ENCODE measurements around the gene LAMC1. TPM values are rescaled to one million over a fixed set of nuclear protein-coding genes. Genes with fewer than 3 reads are reported as not detected.
"Not testable (repeated sequence)": the region's sequence is repeated elsewhere in the genome, so short reads cannot be mapped to it uniquely, and the experiment has no call there.

The LAMC1 gene
- polyA plus RNA-seq, 2 donors: 7.0 to 17.6 TPM

DNA sequence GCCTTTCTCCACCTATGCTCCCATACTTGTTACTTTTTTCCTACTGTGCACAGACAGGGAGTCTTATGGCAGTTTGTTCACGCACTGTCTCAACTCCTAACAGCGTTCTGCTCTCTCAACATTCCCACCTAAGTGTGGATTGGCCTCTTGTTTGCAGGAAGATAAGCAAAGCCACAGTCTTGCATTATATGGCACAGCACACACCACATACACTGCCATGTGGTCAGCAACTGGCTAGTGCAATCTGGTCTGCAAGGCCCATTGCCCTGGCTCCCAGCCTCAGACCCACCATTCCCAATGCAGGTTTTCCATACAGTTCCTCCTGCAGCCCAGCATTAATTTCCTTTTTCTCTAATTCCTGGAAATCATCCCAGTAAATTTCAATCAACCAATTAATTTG is 124.5 kb downstream of the LAMC1 start:
- H3K4me1 ChIP-seq (ENCODE audit: control insufficient read depth in 2 of 2, insufficient read depth in 2 of 2, low read length in 1 of 2): peaks cover 0 to 4% of the 10 kb centered on the region in 2 donors
- H3K36me3 ChIP-seq (ENCODE audit: control insufficient read depth in 2 of 2, insufficient read depth in 2 of 2, low read length in 1 of 2): peaks cover 0 to 2% of the 10 kb centered on the region in 2 donors
- H3K27ac ChIP-seq (ENCODE audit: low read depth in 2 of 2, low read length in 1 of 2): peak overlapping the region in 1 of 2 donors; percentile 7
- no peaks in the 10 kb centered on the region for H3K9me3 ChIP-seq (ENCODE audit: control insufficient read depth in 2 of 2, insufficient read depth in 1 of 2, low read depth in 1 of 2, low read length in 1 of 2)
- 90 to 93% methylated on average over 2 of the region's 2 CpGs for WGBS, 2 donors
- H3K27me3 ChIP-seq (ENCODE audit: control insufficient read depth in 1 of 2, insufficient read depth in 2 of 2, low read length in 2 of 2): no peaks in the 10 kb centered on the region
- no peak overlapping the region for H3K4me3 ChIP-seq (ENCODE audit: low read depth in 1 of 2, low read length in 2 of 2)

DNA sequence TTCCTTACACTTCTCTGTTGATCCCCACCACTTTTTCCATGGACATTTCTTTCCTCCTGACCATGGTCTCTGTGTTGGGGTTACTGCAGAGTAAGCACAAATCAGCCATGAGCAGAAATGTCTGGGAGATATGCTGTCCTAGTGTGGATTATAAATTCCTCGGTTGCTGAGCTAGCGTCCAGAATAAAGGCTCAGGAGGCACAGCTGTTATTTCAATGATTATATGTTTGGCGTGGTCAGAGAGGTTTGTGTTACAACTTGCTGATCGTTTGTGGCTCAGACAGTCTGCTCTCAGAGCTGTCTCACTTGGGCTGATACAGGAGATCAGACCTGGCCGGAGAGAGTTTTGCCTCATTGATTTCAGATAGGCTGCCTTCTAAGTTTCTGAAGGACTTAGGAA is 125.4 kb downstream of the LAMC1 start:
- no peaks in the 10 kb centered on the region for H3K9me3 ChIP-seq (ENCODE audit: control insufficient read depth in 2 of 2, insufficient read depth in 1 of 2, low read depth in 1 of 2, low read length in 1 of 2)
- H3K4me3 ChIP-seq (ENCODE audit: low read depth in 1 of 2, low read length in 2 of 2): no peak overlapping the region
- no peaks in the 10 kb centered on the region for H3K27me3 ChIP-seq (ENCODE audit: control insufficient read depth in 1 of 2, insufficient read depth in 2 of 2, low read length in 2 of 2)
- no peaks in the 10 kb centered on the region for H3K36me3 ChIP-seq (ENCODE audit: control insufficient read depth in 2 of 2, insufficient read depth in 2 of 2, low read length in 1 of 2)
- peaks cover 0 to 4% of the 10 kb centered on the region in 2 donors for H3K4me1 ChIP-seq (ENCODE audit: control insufficient read depth in 2 of 2, insufficient read depth in 2 of 2, low read length in 1 of 2)
- peak overlapping the region; percentile 9 to 40 for H3K27ac ChIP-seq (ENCODE audit: low read depth in 2 of 2, low read length in 1 of 2)
- 29 to 34% methylated on average over 5 of the region's 5 CpGs for WGBS, 2 donors

- 69 to 74% methylated on average over 1 of the region's 1 CpG for WGBS, 2 donors
- Histone ChIP-seq H3K4me1 (ENCODE audit: control insufficient read depth in 2 of 2, insufficient read depth in 2 of 2, low read length in 1 of 2) (peaks cover 0 to 4% of the 10 kb centered on the region in 2 donors), H3K27ac (ENCODE audit: low read depth in 2 of 2, low read length in 1 of 2) (peak overlapping the region; percentile 8 to 47), H3K4me3 (ENCODE audit: low read depth in 1 of 2, low read length in 2 of 2) (no peak overlapping the region), H3K27me3 (ENCODE audit: control insufficient read depth in 1 of 2, insufficient read depth in 2 of 2, low read length in 2 of 2) (no peaks in the 10 kb centered on the region), H3K9me3 (ENCODE audit: control insufficient read depth in 2 of 2, insufficient read depth in 1 of 2, low read depth in 1 of 2, low read length in 1 of 2) (no peaks in the 10 kb centered on the region), H3K36me3 (ENCODE audit: control insufficient read depth in 2 of 2, insufficient read depth in 2 of 2, low read length in 1 of 2) (no peaks in the 10 kb centered on the region)
Measured at GRCh38 chr1:183149273-183149672, 126.1 kb downstream of the LAMC1 start.

- H3K36me3 ChIP-seq (ENCODE audit: control insufficient read depth in 2 of 2, insufficient read depth in 2 of 2, low read length in 1 of 2); H3K27me3 ChIP-seq (ENCODE audit: control insufficient read depth in 1 of 2, insufficient read depth in 2 of 2, low read length in 2 of 2); H3K27ac ChIP-seq (ENCODE audit: low read depth in 2 of 2, low read length in 1 of 2); H3K4me3 ChIP-seq (ENCODE audit: low read depth in 1 of 2, low read length in 2 of 2); H3K4me1 ChIP-seq (ENCODE audit: control insufficient read depth in 2 of 2, insufficient read depth in 2 of 2, low read length in 1 of 2); H3K9me3 ChIP-seq (ENCODE audit: control insufficient read depth in 2 of 2, insufficient read depth in 1 of 2, low read depth in 1 of 2, low read length in 1 of 2): not testable (repeated sequence)
- WGBS, 2 donors: 94% methylated on average over 1 of the region's 1 CpG
Measured at GRCh38 chr1:183150032-183150431, 126.8 kb downstream of the LAMC1 start.

- Histone ChIP-seq H3K4me1 (ENCODE audit: control insufficient read depth in 2 of 2, insufficient read depth in 2 of 2, low read length in 1 of 2) (peaks cover 0 to 4% of the 10 kb centered on the region in 2 donors), H3K9me3 (ENCODE audit: control insufficient read depth in 2 of 2, insufficient read depth in 1 of 2, low read depth in 1 of 2, low read length in 1 of 2) (no peaks in the 10 kb centered on the region), H3K4me3 (ENCODE audit: low read depth in 1 of 2, low read length in 2 of 2) (no peak overlapping the region), H3K27me3 (ENCODE audit: control insufficient read depth in 1 of 2, insufficient read depth in 2 of 2, low read length in 2 of 2) (no peaks in the 10 kb centered on the region), H3K36me3 (ENCODE audit: control insufficient read depth in 2 of 2, insufficient read depth in 2 of 2, low read length in 1 of 2) (no peaks in the 10 kb centered on the region), H3K27ac (ENCODE audit: low read depth in 2 of 2, low read length in 1 of 2) (no peak overlapping the region)
Measured at GRCh38 chr1:183150445-183150844, 127.2 kb downstream of the LAMC1 start.

DNA sequence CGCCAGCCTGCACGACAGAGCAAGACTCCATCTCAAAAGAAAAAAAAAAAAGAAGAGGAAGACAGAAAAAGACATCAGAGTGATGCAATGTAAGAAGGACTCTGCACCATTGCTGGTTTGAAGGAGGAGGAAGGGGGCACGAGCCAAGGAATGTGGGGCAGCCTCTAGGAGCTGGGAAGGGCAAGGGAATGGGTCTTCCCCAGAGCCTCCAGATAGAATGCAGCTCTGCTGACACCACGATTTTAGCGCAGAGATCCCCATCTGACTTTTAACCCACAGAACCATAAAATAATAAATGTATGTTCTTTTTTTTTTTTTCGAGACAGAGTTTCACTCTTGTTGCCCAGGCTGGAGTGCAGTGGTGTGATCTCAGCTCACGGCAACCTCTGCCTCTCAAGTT is 129.0 kb downstream of the LAMC1 start:
- Histone ChIP-seq H3K9me3 (ENCODE audit: control insufficient read depth in 2 of 2, insufficient read depth in 1 of 2, low read depth in 1 of 2, low read length in 1 of 2) (no peaks in the 10 kb centered on the region), H3K4me1 (ENCODE audit: control insufficient read depth in 2 of 2, insufficient read depth in 2 of 2, low read length in 1 of 2) (peaks cover 0 to 4% of the 10 kb centered on the region in 2 donors), H3K27ac (ENCODE audit: low read depth in 2 of 2, low read length in 1 of 2) (no peak overlapping the region), H3K36me3 (ENCODE audit: control insufficient read depth in 2 of 2, insufficient read depth in 2 of 2, low read length in 1 of 2) (no peaks in the 10 kb centered on the region), H3K4me3 (ENCODE audit: low read depth in 1 of 2, low read length in 2 of 2) (no peak overlapping the region), H3K27me3 (ENCODE audit: control insufficient read depth in 1 of 2, insufficient read depth in 2 of 2, low read length in 2 of 2) (no peaks in the 10 kb centered on the region)
- WGBS, 2 donors: 83 to 87% methylated on average over 7 of the region's 7 CpGs

DNA sequence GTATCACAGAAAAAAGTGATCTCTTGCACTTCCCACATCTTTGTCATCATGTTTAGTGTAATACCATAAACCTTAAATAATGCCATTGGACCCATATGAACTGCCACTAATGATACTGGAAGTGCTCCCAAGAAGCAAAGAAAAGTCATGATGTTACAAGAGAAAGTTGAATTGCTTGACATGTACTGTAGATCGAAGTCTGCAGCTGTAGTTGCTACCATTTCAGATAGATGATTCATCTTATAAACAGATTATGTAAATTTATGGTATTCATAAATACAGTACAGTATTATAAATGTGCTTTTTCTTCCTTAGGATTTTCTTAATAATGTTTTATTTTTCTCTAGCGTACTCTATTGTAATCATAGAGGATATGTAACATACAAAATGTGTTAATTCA is 132.7 kb downstream of the LAMC1 start:
- 66 to 71% methylated on average over 2 of the region's 2 CpGs for WGBS, 2 donors
- Histone ChIP-seq H3K27me3 (ENCODE audit: control insufficient read depth in 1 of 2, insufficient read depth in 2 of 2, low read length in 2 of 2) (no peaks in the 10 kb centered on the region), H3K27ac (ENCODE audit: low read depth in 2 of 2, low read length in 1 of 2) (no peak overlapping the region), H3K4me3 (ENCODE audit: low read depth in 1 of 2, low read length in 2 of 2) (no peak overlapping the region), H3K4me1 (ENCODE audit: control insufficient read depth in 2 of 2, insufficient read depth in 2 of 2, low read length in 1 of 2) (no peaks in the 10 kb centered on the region), H3K36me3 (ENCODE audit: control insufficient read depth in 2 of 2, insufficient read depth in 2 of 2, low read length in 1 of 2) (no peaks in the 10 kb centered on the region), H3K9me3 (ENCODE audit: control insufficient read depth in 2 of 2, insufficient read depth in 1 of 2, low read depth in 1 of 2, low read length in 1 of 2) (peaks cover 0 to 2% of the 10 kb centered on the region in 2 donors)

DNA sequence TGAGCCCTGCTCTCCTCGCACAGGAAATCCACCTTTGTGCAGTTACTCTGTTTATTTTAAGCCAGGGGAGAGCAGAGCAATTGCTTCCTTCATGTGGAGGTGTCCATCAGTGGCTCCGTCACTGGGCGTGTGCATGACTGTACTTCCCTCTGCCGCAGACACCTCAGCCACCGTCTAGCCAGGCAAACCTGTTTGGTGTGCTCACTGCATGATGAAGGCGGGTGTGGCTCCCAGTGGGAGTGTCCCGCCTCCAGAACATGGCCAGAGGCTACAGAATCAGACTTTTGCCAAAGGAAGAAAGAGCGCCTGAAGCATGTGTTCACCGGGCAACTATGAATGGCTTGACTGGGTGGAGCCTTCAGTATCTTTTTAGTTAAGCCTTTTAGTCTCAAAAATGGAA is 136.7 kb downstream of the LAMC1 start:
- H3K4me1 ChIP-seq (ENCODE audit: control insufficient read depth in 2 of 2, insufficient read depth in 2 of 2, low read length in 1 of 2): no peaks in the 10 kb centered on the region
- H3K4me3 ChIP-seq (ENCODE audit: low read depth in 1 of 2, low read length in 2 of 2): no peak overlapping the region
- H3K27ac ChIP-seq (ENCODE audit: low read depth in 2 of 2, low read length in 1 of 2): no peak overlapping the region
- 50 to 59% methylated on average over 9 of the region's 9 CpGs for WGBS, 2 donors
- H3K27me3 ChIP-seq (ENCODE audit: control insufficient read depth in 1 of 2, insufficient read depth in 2 of 2, low read length in 2 of 2): no peaks in the 10 kb centered on the region
- H3K36me3 ChIP-seq (ENCODE audit: control insufficient read depth in 2 of 2, insufficient read depth in 2 of 2, low read length in 1 of 2): no peaks in the 10 kb centered on the region
- H3K9me3 ChIP-seq (ENCODE audit: control insufficient read depth in 2 of 2, insufficient read depth in 1 of 2, low read depth in 1 of 2, low read length in 1 of 2): peaks cover 0 to 2% of the 10 kb centered on the region in 2 donors

DNA sequence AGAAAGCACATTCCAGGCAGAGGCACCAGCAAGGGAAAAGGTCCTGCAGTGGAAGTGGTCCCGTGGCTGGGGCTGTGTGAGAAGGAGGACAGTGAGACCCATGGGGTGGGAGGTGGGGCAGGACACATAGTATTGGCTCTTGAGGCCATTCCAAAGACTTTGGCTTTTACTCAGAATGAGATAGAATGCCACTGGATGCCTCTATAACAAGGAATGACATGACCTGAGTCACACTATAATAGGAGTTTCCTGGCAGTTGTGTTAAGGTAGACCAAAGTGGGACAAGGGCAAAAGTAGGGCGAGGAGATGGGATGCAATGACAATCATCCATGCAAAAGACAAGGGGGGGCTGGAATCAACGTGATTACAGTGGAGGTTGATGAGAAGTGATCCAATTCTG is 138.2 kb downstream of the LAMC1 start:
- Histone ChIP-seq H3K9me3 (ENCODE audit: control insufficient read depth in 2 of 2, insufficient read depth in 1 of 2, low read depth in 1 of 2, low read length in 1 of 2) (peaks cover 0 to 2% of the 10 kb centered on the region in 2 donors), H3K27ac (ENCODE audit: low read depth in 2 of 2, low read length in 1 of 2) (no peak overlapping the region), H3K4me3 (ENCODE audit: low read depth in 1 of 2, low read length in 2 of 2) (no peak overlapping the region), H3K36me3 (ENCODE audit: control insufficient read depth in 2 of 2, insufficient read depth in 2 of 2, low read length in 1 of 2) (no peaks in the 10 kb centered on the region), H3K27me3 (ENCODE audit: control insufficient read depth in 1 of 2, insufficient read depth in 2 of 2, low read length in 2 of 2) (no peaks in the 10 kb centered on the region), H3K4me1 (ENCODE audit: control insufficient read depth in 2 of 2, insufficient read depth in 2 of 2, low read length in 1 of 2) (no peaks in the 10 kb centered on the region)
- WGBS, 2 donors: 81 to 86% methylated on average over 3 of the region's 3 CpGs

- no peaks in the 10 kb centered on the region for H3K36me3 ChIP-seq (ENCODE audit: control insufficient read depth in 2 of 2, insufficient read depth in 2 of 2, low read length in 1 of 2)
- no peaks in the 10 kb centered on the region for H3K4me1 ChIP-seq (ENCODE audit: control insufficient read depth in 2 of 2, insufficient read depth in 2 of 2, low read length in 1 of 2)
- 75 to 83% methylated on average over 3 of the region's 3 CpGs for WGBS, 2 donors
- no peak overlapping the region for H3K4me3 ChIP-seq (ENCODE audit: low read depth in 1 of 2, low read length in 2 of 2)
- no peak overlapping the region for H3K27ac ChIP-seq (ENCODE audit: low read depth in 2 of 2, low read length in 1 of 2)
- peaks cover 0 to 2% of the 10 kb centered on the region in 2 donors for H3K9me3 ChIP-seq (ENCODE audit: control insufficient read depth in 2 of 2, insufficient read depth in 1 of 2, low read depth in 1 of 2, low read length in 1 of 2)
- no peaks in the 10 kb centered on the region for H3K27me3 ChIP-seq (ENCODE audit: control insufficient read depth in 1 of 2, insufficient read depth in 2 of 2, low read length in 2 of 2)
Measured at GRCh38 chr1:183163316-183163715, 140.1 kb downstream of the LAMC1 start.

All from esophagus (tissue), 2 donors.